Measurements from ENCODE around the gene CRTAC1.

DNA sequence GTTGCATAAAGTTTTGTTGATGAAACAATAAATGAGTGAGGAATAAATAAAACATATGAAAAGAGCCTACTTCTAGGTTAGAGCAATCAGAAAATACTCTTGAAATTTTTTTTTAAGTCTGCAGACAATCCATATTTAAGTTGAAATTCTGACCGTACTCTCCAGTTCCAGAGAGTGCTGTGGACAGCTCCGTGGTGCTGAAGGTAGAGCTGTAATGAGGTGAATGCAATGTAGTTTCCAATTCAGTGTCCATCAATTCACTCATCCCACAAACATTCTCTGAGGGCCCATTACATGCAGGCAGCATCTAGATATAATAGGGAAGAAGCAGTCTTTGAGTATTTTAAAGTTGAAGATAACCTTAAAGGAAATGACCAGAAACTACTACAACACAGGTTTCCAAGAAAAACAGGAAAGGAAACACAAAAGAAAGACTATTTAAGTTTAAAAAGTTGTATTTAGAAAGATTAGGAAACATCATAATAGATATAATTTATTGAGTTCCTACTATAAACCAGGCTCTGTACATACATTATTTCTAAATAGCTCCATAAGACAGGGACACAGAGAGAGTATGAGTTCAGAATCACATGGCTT, 44.0 kb upstream of the CRTAC1 start:
- TF ChIP-seq, protein P1, sequence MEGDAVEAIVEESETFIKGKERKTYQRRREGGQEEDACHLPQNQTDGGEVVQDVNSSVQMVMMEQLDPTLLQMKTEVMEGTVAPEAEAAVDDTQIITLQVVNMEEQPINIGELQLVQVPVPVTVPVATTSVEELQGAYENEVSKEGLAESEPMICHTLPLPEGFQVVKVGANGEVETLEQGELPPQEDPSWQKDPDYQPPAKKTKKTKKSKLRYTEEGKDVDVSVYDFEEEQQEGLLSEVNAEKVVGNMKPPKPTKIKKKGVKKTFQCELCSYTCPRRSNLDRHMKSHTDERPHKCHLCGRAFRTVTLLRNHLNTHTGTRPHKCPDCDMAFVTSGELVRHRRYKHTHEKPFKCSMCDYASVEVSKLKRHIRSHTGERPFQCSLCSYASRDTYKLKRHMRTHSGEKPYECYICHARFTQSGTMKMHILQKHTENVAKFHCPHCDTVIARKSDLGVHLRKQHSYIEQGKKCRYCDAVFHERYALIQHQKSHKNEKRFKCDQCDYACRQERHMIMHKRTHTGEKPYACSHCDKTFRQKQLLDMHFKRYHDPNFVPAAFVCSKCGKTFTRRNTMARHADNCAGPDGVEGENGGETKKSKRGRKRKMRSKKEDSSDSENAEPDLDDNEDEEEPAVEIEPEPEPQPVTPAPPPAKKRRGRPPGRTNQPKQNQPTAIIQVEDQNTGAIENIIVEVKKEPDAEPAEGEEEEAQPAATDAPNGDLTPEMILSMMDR (IDR thresholded peaks at IDR 0.05 in 8 of 11, conservative IDR thresholded peaks at IDR 0.05 in 3 of 11) = no peak
- TF ChIP-seq POLR2AphosphoS5 (IDR thresholded peaks at IDR 0.05) = no peak

All from spleen (tissue), 7 donors.